ENCODE data around the gene IL1RN.

Gene IL1RN

DNA sequence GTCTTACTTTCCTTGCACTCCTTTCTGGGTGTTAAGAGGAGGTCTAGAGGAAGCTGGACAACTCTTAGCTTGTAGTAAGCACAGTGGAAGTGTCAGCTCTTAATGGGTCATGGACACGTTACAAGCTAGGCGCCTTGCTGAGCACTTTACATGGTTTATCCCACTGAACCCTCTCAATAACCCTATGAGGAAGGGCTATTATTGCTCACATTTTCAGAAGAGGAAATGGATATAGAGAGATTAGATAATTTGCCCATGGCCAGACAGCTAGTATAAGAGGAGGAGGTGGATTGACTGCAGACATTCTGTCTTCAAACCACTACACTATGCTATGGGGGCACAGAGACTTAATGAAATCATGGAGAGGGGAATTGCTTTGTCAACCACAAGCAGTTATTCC is 8.3 kb upstream of the IL1RN start:
- Histone ChIP-seq H3K27ac (ENCODE audit: low read length) (no peak overlapping the region), H3K27me3 (ENCODE audit: low read depth, low read length) (no peaks in the 10 kb centered on the region), H3K4me1 (ENCODE audit: control insufficient read depth in 1 of 2, insufficient read depth in 2 of 2, low read length in 2 of 2) (no peaks in the 10 kb centered on the region), H3K4me3 (ENCODE audit: low read depth in 1 of 2, low read length in 2 of 2) (no peak overlapping the region), H3K36me3 (ENCODE audit: control insufficient read depth in 1 of 2, insufficient read depth in 2 of 2, low read length in 2 of 2) (no peaks in the 10 kb centered on the region), H3K9me3 (ENCODE audit: control insufficient read depth in 1 of 2, low read length in 2 of 2) (no peaks in the 10 kb centered on the region)

DNA sequence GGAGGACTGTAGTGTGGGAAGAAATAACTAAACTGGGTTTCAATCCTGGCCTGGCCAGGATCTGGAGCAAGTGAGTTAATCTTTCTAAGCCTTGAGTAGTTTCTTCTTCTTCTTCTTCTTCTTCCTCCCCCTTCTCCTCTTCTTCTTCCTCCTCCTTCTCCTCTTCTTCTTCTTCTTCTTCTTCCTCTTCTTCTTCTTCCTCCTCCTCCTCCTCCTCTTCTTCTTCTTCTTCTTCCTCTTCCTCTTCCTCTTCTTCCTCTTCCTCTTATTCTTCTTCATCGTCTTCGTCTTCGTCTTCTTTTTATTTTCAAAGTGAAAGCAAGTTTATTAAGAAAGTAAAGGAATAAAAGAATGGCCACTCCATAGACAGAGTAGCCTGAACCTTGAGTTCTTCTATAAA is 6.5 kb upstream of the IL1RN start:
- Histone ChIP-seq H3K27ac (ENCODE audit: low read length) (no peak overlapping the region), H3K36me3 (ENCODE audit: control insufficient read depth in 1 of 2, insufficient read depth in 2 of 2, low read length in 2 of 2) (no peaks in the 10 kb centered on the region), H3K27me3 (ENCODE audit: low read depth, low read length) (no peaks in the 10 kb centered on the region), H3K4me1 (ENCODE audit: control insufficient read depth in 1 of 2, insufficient read depth in 2 of 2, low read length in 2 of 2) (no peaks in the 10 kb centered on the region), H3K4me3 (ENCODE audit: low read depth in 1 of 2, low read length in 2 of 2) (no peak overlapping the region), H3K9me3 (ENCODE audit: control insufficient read depth in 1 of 2, low read length in 2 of 2) (no peaks in the 10 kb centered on the region)

DNA sequence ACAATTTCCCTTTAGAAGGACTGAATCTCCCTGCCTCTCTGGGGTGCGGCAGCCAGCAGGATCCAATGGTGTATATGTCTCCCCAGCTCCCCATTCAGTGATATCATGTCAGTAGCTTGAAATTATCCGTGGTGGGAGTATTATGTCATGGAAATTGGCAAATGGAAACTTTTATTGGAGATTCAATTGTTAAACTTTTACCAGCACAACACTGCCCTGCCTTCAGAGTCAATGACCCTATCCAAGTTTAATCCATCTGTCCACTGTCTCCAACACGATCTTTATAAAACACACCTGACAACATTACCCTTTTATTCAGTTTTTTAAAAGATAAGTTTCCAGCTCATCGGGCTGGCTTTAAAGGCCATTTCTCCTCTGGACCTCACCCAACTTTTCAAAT is 5.0 kb upstream of the IL1RN start:
- Histone ChIP-seq H3K4me1 (ENCODE audit: control insufficient read depth in 1 of 2, insufficient read depth in 2 of 2, low read length in 2 of 2) (no peaks in the 10 kb centered on the region), H3K27me3 (ENCODE audit: low read depth, low read length) (no peaks in the 10 kb centered on the region), H3K36me3 (ENCODE audit: control insufficient read depth in 1 of 2, insufficient read depth in 2 of 2, low read length in 2 of 2) (no peaks in the 10 kb centered on the region), H3K27ac (ENCODE audit: low read length) (no peak overlapping the region), H3K4me3 (ENCODE audit: low read depth in 1 of 2, low read length in 2 of 2) (no peak overlapping the region), H3K9me3 (ENCODE audit: control insufficient read depth in 1 of 2, low read length in 2 of 2) (no peaks in the 10 kb centered on the region)

DNA sequence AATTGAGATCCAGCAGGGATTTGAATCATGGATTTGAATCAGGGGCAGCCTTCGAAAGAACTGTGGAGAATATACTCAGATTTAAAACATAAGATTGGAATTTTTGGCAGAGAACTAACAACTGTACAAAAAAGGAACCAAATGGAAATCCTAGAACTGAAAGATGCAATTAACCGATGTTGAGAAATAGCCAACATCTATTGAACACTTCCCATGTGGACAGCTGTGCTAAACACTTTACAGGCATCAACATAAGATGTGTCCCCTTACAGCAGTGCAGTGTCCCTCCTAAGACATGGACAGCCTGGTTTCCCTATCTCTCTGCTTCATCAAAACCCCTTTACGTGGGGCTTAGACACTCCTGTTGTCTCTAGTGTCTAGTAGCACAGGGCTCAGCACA is 3.7 kb upstream of the IL1RN start:
- H3K36me3 ChIP-seq (ENCODE audit: control insufficient read depth in 1 of 2, insufficient read depth in 2 of 2, low read length in 2 of 2), result no peaks in the 10 kb centered on the region
- no peaks in the 10 kb centered on the region for H3K4me1 ChIP-seq (ENCODE audit: control insufficient read depth in 1 of 2, insufficient read depth in 2 of 2, low read length in 2 of 2)
- no peaks in the 10 kb centered on the region for H3K9me3 ChIP-seq (ENCODE audit: control insufficient read depth in 1 of 2, low read length in 2 of 2)
- no peak overlapping the region for H3K4me3 ChIP-seq (ENCODE audit: low read depth in 1 of 2, low read length in 2 of 2)
- H3K27ac ChIP-seq (ENCODE audit: low read length), result no peak overlapping the region
- H3K27me3 ChIP-seq (ENCODE audit: low read depth, low read length), result no peaks in the 10 kb centered on the region

DNA sequence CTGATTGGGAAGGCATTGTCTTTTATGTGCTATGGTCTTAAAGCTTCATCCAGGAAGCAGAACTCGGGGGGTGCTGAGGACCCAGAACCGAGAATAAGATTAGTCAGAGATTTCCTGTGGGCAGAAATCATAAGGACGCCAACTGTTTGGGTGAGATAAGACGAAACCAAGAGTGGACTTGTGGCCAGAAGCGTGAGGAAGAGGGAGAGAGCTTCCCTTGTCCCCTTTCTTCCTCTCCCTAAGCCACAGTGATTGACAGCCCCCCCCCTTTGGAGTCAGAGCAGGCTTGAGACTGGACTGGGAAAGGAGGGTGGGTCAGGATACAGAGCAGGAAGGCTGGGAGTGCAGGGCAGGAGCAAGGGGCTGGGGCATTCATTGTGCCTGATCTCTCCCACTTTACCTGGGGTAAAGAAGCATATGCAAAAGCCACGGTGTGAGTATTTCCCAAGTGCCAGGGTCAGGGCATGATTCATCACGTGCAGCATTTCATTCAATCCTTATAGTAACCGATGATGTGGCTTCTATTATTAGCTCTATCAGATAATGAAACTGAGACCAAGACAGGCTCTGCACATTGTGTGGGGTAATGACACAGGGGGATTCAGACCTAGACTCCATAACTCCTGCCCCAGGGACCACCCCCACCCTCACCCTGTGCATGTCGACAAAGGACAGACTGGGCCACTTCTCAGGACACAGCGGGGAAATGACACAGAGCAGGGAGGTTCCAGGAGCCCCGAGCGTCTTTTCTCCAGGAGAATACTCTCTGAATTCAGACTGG is 3.0 kb upstream of the IL1RN start:
- Histone ChIP-seq H3K4me1 (ENCODE audit: control insufficient read depth in 1 of 2, insufficient read depth in 2 of 2, low read length in 2 of 2) (no peaks in the 10 kb centered on the region), H3K4me3 (ENCODE audit: low read depth in 1 of 2, low read length in 2 of 2) (no peak overlapping the region), H3K27ac (ENCODE audit: low read length) (no peak overlapping the region), H3K36me3 (ENCODE audit: control insufficient read depth in 1 of 2, insufficient read depth in 2 of 2, low read length in 2 of 2) (no peaks in the 10 kb centered on the region), H3K27me3 (ENCODE audit: low read depth, low read length) (no peaks in the 10 kb centered on the region), H3K9me3 (ENCODE audit: control insufficient read depth in 1 of 2, low read length in 2 of 2) (no peaks in the 10 kb centered on the region)

DNA sequence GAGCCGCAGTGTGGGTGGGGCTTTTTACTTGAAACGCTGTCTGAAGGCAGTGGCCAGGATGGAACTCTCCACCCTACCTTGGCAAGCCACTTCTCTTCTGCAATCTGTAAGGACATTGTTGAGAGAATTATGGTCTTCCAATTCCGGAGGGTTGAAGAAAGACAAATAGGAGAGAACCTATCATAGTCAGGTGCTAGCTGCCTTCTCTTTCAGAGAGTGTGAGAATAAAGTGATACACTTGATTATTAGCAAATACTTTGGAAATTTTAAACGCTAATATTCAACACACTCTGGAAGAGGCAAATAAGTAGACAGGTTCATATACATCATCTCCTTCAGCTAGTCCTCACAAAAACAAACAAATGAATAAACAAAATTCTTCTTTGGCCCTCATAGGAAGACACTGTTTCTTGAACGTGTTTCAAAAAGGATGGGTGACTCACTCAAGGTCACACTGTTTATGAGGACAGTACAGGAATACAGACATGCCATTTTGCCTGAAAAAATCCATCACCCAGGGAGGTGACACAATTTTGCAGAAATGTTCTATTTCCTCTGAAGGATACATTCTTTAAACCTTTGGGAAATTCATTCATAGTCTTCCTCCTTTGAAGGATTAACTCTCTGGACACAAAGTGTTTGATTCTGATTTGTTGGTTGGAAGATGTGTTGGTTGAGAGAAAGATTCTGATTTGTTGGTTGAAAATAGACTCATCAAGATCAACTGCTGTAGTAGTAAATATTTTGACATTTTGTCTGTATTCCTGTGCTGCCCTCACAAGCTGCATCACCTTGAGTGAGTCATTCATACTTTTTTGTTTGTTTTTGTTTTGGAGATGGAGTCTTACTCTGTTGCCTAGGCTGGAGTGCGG is 2.2 kb upstream of the IL1RN start:
- Histone ChIP-seq H3K27ac (ENCODE audit: low read length) (no peak overlapping the region), H3K4me3 (ENCODE audit: low read depth in 1 of 2, low read length in 2 of 2) (no peak overlapping the region), H3K36me3 (ENCODE audit: control insufficient read depth in 1 of 2, insufficient read depth in 2 of 2, low read length in 2 of 2) (no peaks in the 10 kb centered on the region), H3K9me3 (ENCODE audit: control insufficient read depth in 1 of 2, low read length in 2 of 2) (no peaks in the 10 kb centered on the region), H3K4me1 (ENCODE audit: control insufficient read depth in 1 of 2, insufficient read depth in 2 of 2, low read length in 2 of 2) (no peaks in the 10 kb centered on the region), H3K27me3 (ENCODE audit: low read depth, low read length) (no peaks in the 10 kb centered on the region)

DNA sequence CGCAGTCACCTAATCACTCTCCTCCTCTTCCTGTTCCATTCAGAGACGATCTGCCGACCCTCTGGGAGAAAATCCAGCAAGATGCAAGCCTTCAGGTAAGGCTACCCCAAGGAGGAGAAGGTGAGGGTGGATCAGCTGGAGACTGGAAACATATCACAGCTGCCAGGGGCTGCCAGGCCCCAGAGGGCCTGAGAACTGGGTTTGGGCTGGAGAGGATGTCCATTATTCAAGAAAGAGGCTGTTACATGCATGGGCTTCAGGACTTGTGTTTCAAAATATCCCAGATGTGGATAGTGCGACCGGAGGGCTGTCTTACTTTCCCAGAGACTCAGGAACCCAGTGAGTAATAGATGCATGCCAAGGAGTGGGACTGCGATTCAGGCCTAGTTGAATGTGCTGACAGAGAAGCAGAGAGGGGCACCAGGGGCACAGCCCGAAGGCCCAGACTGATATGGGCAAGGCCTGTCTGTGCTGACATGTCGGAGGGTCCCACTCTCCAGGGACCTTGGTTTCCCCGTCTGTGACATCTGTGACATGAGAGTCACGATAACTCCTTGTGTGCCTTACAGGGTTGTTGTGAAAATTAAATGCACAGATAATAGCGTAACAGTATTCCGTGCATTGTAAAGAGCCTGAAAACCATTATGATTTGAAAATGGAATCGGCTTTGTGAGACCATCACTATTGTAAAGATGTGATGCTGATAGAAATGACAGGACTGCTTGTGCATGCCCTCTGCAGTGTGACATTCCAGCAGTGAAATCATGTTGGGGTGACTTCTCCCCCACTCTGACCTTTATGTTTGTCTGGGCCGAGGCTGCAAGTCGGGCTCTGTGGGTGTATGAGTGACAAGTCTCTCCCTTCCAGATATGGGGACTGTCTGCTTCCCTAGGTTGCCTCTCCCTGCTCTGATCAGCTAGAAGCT is 510 bp downstream of the IL1RN start:
- Histone ChIP-seq H3K4me1 (ENCODE audit: control insufficient read depth in 1 of 2, insufficient read depth in 2 of 2, low read length in 2 of 2) (no peaks in the 10 kb centered on the region), H3K27me3 (ENCODE audit: low read depth, low read length) (no peaks in the 10 kb centered on the region), H3K27ac (ENCODE audit: low read length) (no peak overlapping the region), H3K4me3 (ENCODE audit: low read depth in 1 of 2, low read length in 2 of 2) (peak overlapping the region in 1 of 2 donors; percentile 12), H3K36me3 (ENCODE audit: control insufficient read depth in 1 of 2, insufficient read depth in 2 of 2, low read length in 2 of 2) (no peaks in the 10 kb centered on the region), H3K9me3 (ENCODE audit: control insufficient read depth in 1 of 2, low read length in 2 of 2) (no peaks in the 10 kb centered on the region)

DNA sequence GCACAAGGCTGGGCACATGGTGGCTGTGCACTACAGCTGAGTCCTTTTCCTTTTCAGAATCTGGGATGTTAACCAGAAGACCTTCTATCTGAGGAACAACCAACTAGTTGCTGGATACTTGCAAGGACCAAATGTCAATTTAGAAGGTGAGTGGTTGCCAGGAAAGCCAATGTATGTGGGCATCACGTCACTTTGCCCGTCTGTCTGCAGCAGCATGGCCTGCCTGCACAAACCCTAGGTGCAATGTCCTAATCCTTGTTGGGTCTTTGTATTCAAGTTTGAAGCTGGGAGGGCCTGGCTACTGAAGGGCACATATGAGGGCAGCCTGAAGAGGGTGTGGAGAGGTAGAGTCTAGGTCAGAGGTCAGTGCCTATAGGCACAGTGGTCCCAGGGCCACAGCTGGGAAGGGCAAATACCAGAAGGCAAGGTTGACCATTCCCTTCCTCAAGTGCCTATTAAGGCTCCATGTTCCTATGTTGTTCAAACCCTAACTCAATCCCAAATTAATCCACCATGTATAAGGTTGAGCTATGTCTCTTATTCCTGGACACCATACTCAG is 2.2 kb downstream of the IL1RN start:
- Histone ChIP-seq H3K27me3 (ENCODE audit: low read depth, low read length) (no peaks in the 10 kb centered on the region), H3K4me1 (ENCODE audit: control insufficient read depth in 1 of 2, insufficient read depth in 2 of 2, low read length in 2 of 2) (no peaks in the 10 kb centered on the region), H3K4me3 (ENCODE audit: low read depth in 1 of 2, low read length in 2 of 2) (no peak overlapping the region), H3K27ac (ENCODE audit: low read length) (no peak overlapping the region), H3K9me3 (ENCODE audit: control insufficient read depth in 1 of 2, low read length in 2 of 2) (no peaks in the 10 kb centered on the region), H3K36me3 (ENCODE audit: control insufficient read depth in 1 of 2, insufficient read depth in 2 of 2, low read length in 2 of 2) (no peaks in the 10 kb centered on the region)

DNA sequence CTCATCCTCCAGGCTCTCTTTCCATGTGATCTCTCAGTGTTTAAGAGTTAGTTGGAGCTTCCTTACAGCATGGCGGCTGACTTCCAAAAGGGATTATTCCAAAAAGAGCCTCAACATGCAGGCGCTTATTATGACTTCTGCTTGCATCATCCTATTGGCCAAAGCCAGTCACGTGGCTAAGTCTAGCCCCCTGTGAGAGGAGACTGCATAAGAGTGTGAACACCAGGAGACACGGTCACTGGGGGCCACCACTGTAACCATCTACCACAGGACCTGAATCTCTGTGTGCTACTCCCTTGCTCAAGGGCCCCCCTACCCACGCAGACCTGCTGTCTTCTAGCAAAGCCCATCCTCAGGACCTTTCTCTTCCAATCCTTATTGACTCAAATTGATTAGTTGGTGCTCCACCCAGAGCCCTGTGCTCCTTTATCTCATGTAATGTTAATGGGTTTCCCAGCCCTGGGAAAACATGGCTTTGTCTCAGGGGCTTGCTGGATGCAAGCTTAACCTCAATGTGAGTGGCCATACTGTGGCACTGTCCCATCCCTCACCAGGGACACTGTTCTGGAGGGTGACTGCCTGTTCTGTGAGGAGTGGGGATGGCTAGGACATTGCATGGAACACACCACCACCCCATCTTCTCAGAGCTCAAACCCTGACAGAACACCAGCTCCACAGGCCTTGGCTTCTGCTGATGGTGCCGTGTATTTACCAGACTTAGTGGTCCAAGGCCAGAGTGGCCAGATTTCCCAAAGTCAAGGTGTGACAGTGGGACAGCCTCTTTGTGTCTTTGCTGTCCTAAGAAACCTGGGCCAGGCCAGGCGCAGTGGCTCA is 4.2 kb downstream of the IL1RN start:
- no peaks in the 10 kb centered on the region for H3K36me3 ChIP-seq (ENCODE audit: control insufficient read depth in 1 of 2, insufficient read depth in 2 of 2, low read length in 2 of 2)
- no peaks in the 10 kb centered on the region for H3K9me3 ChIP-seq (ENCODE audit: control insufficient read depth in 1 of 2, low read length in 2 of 2)
- no peak overlapping the region for H3K4me3 ChIP-seq (ENCODE audit: low read depth in 1 of 2, low read length in 2 of 2)
- no peak overlapping the region for H3K27ac ChIP-seq (ENCODE audit: low read length)
- no peaks in the 10 kb centered on the region for H3K27me3 ChIP-seq (ENCODE audit: low read depth, low read length)
- no peaks in the 10 kb centered on the region for H3K4me1 ChIP-seq (ENCODE audit: control insufficient read depth in 1 of 2, insufficient read depth in 2 of 2, low read length in 2 of 2)

DNA sequence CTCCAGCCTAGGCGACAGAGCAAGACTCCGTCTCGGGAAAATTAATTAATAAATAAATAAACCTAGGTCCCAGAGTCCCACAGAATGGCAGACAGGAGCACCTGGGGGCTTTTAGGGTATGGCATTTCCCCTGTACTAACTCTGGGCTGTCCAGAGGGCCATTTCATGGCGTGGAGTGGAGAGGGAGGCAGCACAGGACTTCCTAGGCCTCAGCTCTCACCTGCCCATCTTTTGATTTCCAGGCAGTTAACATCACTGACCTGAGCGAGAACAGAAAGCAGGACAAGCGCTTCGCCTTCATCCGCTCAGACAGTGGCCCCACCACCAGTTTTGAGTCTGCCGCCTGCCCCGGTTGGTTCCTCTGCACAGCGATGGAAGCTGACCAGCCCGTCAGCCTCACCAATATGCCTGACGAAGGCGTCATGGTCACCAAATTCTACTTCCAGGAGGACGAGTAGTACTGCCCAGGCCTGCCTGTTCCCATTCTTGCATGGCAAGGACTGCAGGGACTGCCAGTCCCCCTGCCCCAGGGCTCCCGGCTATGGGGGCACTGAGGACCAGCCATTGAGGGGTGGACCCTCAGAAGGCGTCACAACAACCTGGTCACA is 5.1 kb downstream of the IL1RN start:
- H3K27ac ChIP-seq (ENCODE audit: low read length), result no peak overlapping the region
- H3K36me3 ChIP-seq (ENCODE audit: control insufficient read depth in 1 of 2, insufficient read depth in 2 of 2, low read length in 2 of 2), result no peaks in the 10 kb centered on the region
- no peak overlapping the region for H3K4me3 ChIP-seq (ENCODE audit: low read depth in 1 of 2, low read length in 2 of 2)
- H3K4me1 ChIP-seq (ENCODE audit: control insufficient read depth in 1 of 2, insufficient read depth in 2 of 2, low read length in 2 of 2), result no peaks in the 10 kb centered on the region
- no peaks in the 10 kb centered on the region for H3K9me3 ChIP-seq (ENCODE audit: control insufficient read depth in 1 of 2, low read length in 2 of 2)
- no peaks in the 10 kb centered on the region for H3K27me3 ChIP-seq (ENCODE audit: low read depth, low read length)
